COLO829 (cell line): ENCODE results near the gene DNTTIP2.
"Not testable (repeated sequence)": the region's sequence is repeated elsewhere in the genome, so short reads cannot be mapped to it uniquely, and the experiment has no call there.

Experiments
- DNase-seq: peaks from one replicate; pipeline ENCODE4 v3.0.0; 2012; ENCODE audit warnings: low spot score

Gene DNTTIP2

DNA sequence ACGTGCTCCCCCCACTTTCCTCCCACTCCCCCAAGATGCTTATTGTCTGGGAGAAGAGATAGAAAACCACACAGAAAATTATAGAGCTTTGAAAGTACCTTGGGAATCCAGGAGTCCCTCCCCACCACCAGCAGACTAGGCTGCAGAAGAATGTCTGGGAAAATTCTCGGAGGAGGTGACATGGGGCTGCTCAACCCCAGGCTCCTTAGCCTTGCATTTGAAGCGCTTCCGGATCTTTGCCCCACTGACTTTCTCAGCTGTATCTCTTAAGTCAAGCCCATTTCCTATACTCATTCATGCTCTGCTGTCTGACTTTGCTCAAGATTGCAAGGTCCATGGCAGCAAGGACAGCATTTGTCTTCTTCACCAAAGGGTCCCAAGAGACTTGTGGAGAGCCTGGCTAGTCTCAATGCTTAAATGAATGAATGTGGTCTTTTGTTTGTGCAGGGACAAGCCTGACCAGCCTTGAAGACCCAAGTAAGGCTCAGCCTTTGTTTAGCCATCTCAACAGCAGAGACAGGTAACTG, 38.0 kb downstream of the DNTTIP2 start:
- no peak for DNase-seq

DNA sequence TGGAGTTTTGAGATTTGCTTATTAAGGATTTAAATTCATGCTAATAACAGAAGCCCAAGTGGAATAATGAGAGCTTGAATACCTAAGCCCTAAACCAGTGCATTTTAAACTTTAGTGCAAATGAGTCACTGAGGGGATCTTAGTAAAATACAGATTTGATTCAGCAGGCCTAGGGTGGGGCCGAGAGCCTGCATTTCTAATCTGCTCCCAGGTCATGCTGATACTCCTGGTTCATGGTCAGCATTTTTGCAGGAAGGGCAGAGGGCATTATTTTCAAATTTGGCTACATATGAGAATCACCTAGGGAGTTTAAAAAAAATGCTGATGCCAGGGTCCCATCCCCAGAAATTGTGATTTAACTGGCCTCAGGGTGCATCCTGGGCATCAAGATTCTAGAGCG, 39.3 kb downstream of the DNTTIP2 start:
- no peak for DNase-seq

DNA sequence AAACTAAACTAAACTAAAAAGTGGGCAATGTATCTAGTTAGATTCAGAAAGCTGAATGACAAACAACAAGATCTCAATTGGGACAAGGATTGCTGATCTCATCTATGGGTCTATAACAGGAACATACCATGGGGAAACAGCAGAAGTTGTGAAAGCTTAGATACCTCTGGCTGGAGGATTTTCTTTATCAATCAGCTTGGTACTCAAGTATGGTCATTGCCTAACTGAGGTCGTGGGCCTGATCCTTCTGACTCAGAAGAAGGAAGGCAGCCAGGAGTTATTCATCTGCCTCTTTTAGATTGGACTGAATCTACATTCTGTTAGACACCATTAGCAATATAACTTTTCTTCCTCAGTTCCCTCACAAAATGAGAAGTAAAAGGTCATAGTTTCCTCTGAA, 39.7 kb downstream of the DNTTIP2 start:
- no peak for DNase-seq

DNA sequence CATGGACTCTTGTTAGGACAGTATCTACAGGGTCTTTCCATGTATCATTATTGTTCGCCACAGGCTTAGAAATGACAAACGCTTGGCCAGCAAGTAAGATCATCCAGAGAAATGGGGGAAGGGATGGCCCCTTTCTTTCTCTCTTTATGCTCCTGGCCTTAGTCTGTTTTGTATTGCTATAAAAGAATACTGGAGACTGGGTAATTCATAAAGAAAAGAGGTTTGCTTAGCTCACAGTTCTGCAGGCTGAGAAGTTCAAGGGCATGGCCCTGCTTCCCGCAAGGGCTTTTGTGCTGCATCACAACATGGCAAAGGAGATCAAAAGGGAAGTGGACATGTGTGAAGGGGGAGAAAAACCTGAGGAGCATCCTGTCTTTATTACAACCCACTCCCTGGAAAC, 41.0 kb downstream of the DNTTIP2 start:
- DNase-seq = no peak

DNA sequence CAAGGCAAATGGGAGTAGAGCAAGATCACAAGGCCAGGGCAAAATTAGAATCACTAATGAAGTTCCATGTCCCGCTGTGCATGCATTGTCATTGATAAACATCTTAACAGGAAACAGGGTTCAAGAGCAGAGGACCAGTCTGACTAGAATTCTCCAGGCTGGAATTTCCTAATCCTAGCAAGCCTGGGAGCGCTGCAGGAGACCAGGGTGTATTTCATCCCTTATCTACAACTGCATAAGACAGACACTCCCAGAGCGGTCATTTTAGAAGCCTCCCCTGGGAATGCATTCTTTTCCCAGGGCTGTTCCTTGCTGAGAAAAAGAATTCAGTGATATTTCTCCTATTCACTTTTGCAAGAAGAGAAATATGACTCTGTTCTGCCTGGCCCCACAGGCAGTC, 45.7 kb downstream of the DNTTIP2 start:
- not testable (repeated sequence) for DNase-seq

DNA sequence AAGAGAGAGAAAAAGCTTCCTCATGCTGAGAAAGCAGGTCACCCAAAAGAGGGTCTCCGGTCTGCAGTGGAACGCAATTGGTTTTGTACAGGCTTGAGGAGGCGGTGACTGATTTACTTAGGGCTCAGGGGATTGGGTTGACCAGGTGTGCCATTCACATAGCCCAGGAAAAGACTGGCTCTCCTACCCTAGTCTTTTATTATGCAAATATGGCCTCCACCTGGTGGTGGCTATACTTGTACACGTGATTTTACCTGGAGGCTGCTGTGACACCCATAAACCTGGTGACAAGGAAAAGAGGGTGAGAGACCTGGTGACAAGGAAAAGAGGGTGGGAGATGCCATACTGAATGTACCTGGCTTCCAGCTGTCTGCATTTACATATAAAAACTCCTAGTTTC, 49.9 kb downstream of the DNTTIP2 start:
- no peak for DNase-seq

DNA sequence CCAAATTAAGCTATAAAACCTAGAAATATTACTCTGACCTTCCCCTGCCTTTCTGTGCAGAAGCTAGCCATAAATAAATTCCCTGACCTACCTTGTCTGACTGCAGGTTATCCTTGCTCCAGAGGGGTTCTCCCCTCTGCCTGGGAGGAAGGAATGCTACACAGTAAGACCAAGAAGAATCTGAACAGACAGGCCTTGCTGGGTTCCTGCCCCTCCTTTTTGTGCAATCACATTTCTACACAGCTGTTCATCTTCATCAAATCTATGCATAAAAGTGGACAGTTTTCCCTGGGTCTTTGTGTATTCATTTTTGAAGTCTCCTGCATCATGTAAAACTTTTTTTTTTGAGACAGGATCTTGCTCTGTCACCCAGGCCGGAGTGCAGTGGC, 50.6 kb downstream of the DNTTIP2 start:
- DNase-seq = no peak

DNA sequence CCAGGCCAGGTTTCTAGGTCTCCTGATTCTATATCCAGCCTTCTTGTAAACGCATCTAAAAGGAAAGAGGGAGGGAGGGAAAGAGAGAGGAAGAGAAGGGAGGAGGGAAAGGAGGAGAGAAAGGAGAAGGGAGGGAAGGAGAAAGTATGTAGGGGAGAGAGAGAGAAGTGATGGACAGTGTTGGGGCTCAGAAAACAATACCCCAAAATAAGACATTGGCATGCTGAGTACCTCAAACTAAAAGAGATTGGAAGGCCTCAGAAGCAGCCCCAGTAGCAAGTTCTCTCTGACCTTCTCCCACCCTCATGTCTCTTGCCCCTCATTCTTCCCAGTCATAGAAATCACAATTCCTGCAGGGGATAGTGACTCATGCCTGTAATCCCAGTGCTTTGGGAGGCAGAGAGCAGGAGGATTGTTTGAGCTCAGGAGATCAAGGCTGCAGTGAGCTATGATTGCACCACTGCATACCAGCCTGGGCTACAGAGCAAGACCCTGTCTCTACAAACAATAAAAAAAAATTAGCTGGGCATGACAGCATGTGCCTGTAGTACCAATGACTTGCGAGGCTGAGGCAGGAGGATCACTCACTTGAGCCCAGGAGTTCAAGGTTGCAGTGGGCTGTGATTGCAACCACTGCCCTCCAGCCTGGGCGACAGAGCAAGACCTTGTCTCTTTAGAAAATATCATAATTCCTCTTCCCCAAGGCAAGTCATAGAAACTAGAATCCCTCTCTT, 51.2 kb downstream of the DNTTIP2 start:
- DNase-seq = no peak

DNA sequence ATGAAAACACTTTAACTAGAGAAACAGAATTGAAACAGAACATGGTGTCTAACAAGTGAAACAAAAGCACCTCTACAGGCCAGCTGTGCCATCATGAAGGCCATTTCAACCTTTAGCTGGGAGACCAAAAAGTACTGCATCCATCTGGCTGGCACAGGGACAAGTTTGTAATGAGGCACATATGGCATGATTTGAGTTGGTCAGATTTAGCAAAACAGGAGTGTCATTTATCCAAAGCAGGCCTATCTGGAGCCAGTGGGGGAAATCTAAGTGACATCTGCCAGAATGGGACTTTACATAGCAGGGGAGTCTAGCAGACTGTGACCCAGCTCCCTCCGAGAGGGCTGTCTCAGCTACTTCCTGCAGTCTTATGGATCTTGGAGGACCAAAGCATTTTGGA, 51.9 kb downstream of the DNTTIP2 start:
- DNase-seq = no peak

DNA sequence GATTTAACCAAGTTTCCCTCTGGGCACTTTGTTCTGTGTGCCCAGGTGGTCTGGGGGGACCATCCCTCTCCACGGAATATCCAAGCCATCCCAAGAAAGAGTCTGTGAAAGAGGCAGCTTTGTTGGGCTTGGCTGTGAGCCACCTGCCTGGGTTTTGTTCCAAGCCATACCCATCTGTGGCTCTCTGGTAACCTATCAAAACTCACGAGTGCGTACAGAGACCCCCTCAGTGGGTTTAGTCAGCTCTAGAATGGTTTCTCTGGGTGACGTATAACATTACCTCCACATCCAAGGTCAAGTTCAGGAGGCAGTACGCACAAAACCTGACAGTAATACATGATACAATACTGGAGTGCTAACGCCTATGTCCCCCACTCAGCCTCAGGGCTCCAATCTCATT, 54.2 kb downstream of the DNTTIP2 start:
- DNase-seq = no peak

DNA sequence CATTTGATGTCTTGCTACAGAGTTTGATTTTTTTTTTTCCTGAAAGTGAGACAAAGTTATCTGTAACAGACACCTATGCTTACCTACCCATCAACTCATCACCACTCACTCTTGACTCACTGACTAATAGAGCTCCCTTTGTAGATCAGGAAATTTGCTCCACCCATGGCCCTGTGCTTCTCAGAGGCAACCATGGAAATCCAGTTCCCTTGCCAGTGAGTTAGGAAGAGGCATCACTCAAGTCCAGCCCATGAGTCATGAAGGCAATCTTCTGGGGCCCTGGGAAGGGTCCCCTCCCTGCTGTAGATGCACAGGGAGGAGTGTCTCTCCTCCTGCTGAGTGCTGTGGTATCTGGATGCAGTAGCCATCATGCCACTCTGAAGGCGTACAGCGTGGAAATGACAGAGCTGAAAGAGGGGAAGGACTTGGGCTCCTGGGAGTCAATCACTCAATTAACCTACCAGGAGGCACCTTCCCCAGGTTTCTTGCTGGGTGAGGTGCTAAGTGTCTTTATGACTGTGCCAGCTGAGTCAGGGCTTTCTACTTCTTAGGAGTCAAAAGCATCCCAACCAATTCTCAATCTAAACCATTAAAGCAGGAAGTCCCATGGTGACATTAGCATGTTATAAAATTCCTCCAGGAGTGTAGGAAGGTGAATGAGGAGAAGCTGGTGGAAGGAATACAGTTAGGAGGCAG, 56.1 kb downstream of the DNTTIP2 start:
- DNase-seq = no peak

DNA sequence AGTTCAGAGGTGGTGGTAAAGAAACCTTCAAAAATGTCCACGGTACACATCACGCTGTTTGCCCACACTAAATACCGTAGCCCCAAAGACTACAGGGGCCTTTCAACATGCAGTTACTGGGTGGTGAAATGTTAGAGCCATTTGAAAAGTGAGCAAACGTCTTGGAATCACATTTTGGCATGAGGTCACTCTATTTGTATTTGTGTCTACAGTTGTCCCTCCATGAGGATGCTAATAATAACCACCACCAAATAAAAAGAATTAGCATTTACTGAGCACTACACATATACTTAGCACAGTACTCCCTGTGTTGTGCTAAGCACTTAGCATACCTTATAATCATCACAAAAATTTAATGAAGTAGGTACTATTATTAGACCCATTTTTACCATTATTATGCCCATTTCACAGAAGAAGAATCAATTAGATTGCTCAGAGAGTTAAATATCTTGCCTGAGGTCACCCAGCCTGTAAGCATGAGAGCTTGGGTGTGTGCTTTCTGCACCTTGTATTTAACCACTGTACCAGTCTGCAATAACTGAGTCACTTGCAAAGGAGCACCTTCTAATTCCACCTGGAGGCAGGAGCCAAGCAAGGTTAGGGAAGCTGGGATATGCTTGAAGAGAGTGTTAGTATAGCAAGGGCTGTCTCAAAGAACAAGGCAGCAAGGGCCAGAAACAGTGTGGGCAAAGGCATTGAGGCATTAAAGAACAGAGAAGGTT, 57.4 kb downstream of the DNTTIP2 start:
- no peak for DNase-seq

DNA sequence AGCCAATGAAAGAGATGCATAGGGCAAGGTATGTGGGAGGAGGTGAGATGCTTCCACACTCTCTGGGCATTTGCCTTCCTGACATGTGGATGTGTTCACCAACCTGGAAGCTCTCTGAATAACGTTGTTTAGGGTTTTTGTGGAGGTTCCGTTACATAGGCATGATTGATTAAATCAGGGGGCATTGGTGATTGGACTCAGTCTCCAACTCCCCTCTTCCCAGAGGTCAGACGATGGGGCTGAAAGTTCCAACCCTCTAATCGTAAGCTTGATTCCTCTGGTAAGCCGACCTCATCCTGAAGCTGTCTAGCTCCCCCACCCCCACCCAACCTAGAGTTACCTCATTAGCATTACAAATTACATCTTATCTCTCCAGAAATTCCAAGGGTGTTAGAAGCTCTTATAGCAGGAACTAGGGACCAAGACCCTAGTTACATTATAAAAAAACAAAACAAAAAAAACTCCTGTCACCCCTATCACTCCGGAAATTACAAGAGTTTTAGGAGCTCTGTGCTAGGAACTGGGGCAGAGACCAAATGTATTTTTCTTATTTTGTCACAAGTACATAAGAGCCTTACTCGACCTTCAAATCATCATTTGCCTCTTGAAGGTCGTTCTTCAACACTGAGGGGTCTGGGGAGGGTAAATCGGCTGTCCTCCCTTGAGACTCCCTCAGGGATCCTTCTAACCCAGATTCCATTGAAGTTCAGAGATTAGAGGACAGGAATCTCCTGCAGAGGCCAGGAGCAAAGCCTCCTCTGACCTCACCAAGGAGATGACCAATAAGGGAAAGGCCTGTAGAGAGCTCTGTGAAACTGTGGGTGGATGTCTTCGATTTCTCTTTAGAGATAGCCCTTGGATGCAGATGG, 58.2 kb downstream of the DNTTIP2 start:
- no peak for DNase-seq

DNA sequence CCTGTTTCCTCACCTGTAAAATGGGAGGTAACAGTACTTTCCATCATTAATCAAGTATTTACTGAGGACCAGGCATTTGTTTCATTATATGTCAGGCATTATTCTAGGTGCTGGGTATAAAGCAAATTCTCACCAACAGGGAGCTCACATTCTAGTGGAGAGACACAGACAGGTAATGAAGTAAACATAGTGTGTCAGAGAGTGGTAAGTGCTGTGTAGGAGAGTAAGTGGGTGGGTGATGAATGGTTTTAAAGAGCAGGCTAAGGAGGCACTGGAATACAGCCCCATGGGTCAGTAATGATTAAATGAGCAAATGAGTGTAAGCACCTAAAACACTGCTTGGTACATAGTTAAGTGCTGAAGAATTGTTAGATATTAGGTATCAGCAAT, 60.4 kb downstream of the DNTTIP2 start:
- no peak for DNase-seq

DNA sequence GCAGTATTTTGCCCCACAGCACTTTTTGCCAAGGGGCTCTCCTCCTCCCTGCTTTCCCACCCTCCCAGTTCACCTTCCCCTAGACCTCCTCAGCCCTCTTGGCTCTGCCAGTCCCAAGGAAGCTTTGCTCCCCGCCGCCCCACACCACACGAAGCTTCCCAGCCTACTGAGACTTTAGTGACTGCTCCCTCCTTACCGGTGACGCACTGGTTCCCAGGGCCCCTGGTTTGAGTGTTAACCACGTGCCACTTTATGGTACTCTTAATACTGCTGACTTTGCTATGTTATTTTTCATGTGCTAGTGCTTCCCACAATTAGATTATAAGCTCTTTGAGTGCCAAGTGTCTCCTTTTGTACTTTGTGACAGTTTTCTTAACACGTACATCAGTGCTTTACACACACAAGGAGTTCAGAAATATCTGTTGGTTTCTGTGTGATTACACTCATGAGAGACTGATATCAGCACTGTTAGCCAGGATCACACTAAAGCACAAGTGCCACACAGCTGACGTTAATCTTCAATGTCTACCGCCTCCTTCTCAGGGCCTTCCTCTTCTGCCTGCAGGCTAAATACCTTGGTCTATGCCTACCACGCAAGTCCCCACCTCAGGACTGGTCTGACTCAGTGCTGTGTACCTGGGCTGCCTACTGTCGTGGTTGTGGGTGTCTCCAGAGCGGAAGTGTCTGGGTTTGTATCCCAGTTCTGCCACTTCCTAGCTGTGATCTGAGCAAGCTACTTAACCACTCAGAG, 61.0 kb downstream of the DNTTIP2 start:
- DNase-seq = no peak

DNA sequence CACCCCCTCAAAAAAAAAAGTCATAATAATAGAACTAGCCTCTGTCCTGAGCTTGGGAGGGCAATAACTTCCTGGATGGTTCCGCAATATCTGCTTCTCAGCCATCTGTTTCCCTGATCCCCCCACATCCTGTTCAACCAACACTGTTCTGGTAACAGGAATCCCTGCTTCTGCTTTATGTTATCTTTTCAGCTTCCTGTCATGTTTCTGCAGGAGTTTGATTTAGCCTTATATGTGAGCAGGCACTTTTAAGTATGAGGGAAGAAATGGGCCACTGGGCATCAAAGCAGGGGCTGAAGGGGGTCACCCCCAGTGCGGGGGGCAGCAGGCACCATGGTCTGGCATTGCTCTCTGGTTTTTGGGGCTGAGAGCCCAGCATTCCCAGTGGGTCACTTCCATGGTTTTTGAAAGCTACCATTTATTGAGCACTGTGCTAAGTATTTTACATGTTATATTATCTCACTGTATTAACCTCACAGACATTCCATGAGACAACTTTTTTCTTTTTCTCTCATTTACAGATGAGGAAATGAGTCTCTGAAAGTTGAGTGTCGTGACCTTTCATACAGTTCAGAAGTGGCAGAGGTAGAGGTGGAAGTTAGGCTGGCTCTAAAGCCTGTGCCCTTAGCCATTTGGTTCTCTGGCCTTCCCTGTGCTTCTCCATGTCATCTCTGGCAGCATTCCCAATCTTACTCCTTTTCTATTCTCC, 61.9 kb downstream of the DNTTIP2 start:
- no peak for DNase-seq
